K562 (cell line): ENCODE data around the gene MAP1A. TPM values are rescaled to one million over a fixed set of nuclear protein-coding genes. Genes with fewer than 3 reads are reported as not detected.

ENCODE experiments used
- BCOR ChIP-seq: fragments of 450-650 bp; IDR thresholded peaks from 2 replicates; pipeline ENCODE4 v1.6.1; 2016
- HDAC1 ChIP-seq, 2 experiments: fragments of 450-650 bp; IDR thresholded peaks; 2 replicates each; pipeline ENCODE4 v1.6.1; 2016 to 2017; ENCODE audit warnings: inconsistent platforms in 1 of 2, mild to moderate bottlenecking in 1 of 2, moderate library complexity in 1 of 2
- HDAC2 ChIP-seq: fragments of 450-650 bp; IDR thresholded peaks from 2 replicates; pipeline ENCODE4 v1.6.1; 2016; ENCODE audit warnings: mild to moderate bottlenecking
- HLTF ChIP-seq: fragments of 450-650 bp; IDR thresholded peaks from 2 replicates; pipeline ENCODE4 v1.6.1; 2016
- MTA1 ChIP-seq: fragments of 450-650 bp; IDR thresholded peaks from 2 replicates; pipeline ENCODE4 v1.6.1; 2017; ENCODE audit warnings: borderline replicate concordance
- NBN ChIP-seq: fragments of 450-650 bp; IDR thresholded peaks from 2 replicates; pipeline ENCODE4 v1.6.1; 2016; ENCODE audit warnings: low read depth, mild to moderate bottlenecking
- PKNOX1 ChIP-seq: fragments of 450-650 bp; IDR thresholded peaks from 2 replicates; pipeline ENCODE4 v1.6.1; 2016
- PRDM10 ChIP-seq: fragments of 450-650 bp; IDR thresholded peaks from 2 replicates; pipeline ENCODE4 v1.6.1; 2018; ENCODE audit not compliant: partially characterized antibody
- SMARCE1 ChIP-seq: fragments of 450-650 bp; IDR thresholded peaks from 2 replicates; pipeline ENCODE4 v1.7.1; 2016; ENCODE audit warnings: mild to moderate bottlenecking
- ZBTB40 ChIP-seq, 2 experiments: fragments of 450-650 bp in 1 of 2; sonication (generic) in 1 of 2; formaldehyde crosslinking in 1 of 2; IDR thresholded peaks; 2 replicates each; pipeline versions ENCODE4 v1.7.1 to v1.9.0; 2016 to 2022; ENCODE audit warnings: inconsistent platforms in 1 of 2, mild to moderate bottlenecking in 1 of 2, missing genetic modification reagents in 1 of 2
- ZNF589 ChIP-seq: fragments of 200-800 bp; sonication (Bioruptor generic); IDR thresholded peaks from 2 replicates; pipeline ENCODE4 v1.6.1; 2016; ENCODE audit warnings: low read depth, missing genetic modification characterization, missing compliant biosample characterization
- ZNF740 ChIP-seq, 3 experiments: fragments of 200-800 bp in 1 of 3; sonication (Bioruptor generic) in 1 of 3; sonication (generic) in 1 of 3; formaldehyde crosslinking in 1 of 3; IDR thresholded peaks; 2 replicates each; pipeline versions ENCODE4 v1.6.1 to v1.8.0; 2016 to 2022; ENCODE audit warnings: mild to moderate bottlenecking in 2 of 3, missing compliant biosample characterization in 2 of 3, missing genetic modification characterization in 2 of 3, missing genetic modification reagents in 1 of 3
- polyA plus RNA-seq, 8 experiments: library from polyadenylated mRNA; depleted of rRNA in 4 of 8; stranded (reverse) in 5 of 8; unstranded in 3 of 8; fragments of >200 nt; fragmentation: Nextera tagmentation in 2 of 8; fragmentation: Illumina TruSeq in 1 of 8; extraction: Ambion mirVana in 2 of 8; extraction: Trizol in 1 of 8; gene quantifications; 2 replicates each; pipeline versions ENCODE4 v1.2.1 to v1.2.3, GENCODE V29; 2011 to 2014; ENCODE audit warnings: inconsistent platforms in 1 of 8, missing spikeins in 1 of 8
- total RNA-seq, 7 experiments: library from RNA; depleted of rRNA in 6 of 7; stranded (reverse); fragments of >200 nt in 6 of 7; fragmentation: Illumina TruSeq in 2 of 7; extraction: Trizol in 2 of 7; gene quantifications; 2 replicates each; pipeline versions ENCODE4 v1.2.1 to v1.2.3, GENCODE V29; 2011 to 2021; ENCODE audit warnings: low replicate concordance in 1 of 7

The MAP1A gene
- total and polyA plus RNA-seq, 9 of the 15 experiments (the other 6 are each of a cell fraction or from before 2014, with no cell fraction given) = 2.0 to 20.3 (median 7.3) TPM

- TF ChIP-seq PRDM10 (peak; percentile 44), HDAC2 (peak; percentile 15; the same call in 1 of the 2 replicates), ZBTB40 (IDR thresholded peaks at IDR 0.05) (peak; percentile 57), ZBTB40 (CRISPR knock-in tag; IDR thresholded peaks at IDR 0.05) (no peak), PKNOX1 (peak; percentile 4; the same call in 1 of the 2 replicates), SMARCE1 (peak; percentile 26; the same call in 1 of the 2 replicates), HLTF (peak; percentile 78; the same call in 1 of the 2 replicates), NBN (peak; percentile 27), ZNF740 (CRISPR knock-in tag; IDR thresholded peaks at IDR 0.05) (no peak), ZNF740 (tag; IDR thresholded peaks at IDR 0.05) (0 out of 4 replicates have a peak, but pooled peaks of 1 of the 2 experiments have one; percentile 24), MTA1 (peak; percentile 38; the same call in 1 of the 2 replicates), ZNF589 (CRISPR knock-in tag) (0 out of 2 replicates have a peak, but pooled peaks have one; percentile 31), BCOR (0 out of 2 replicates have a peak, but pooled peaks have one; percentile 28), HDAC1 (IDR thresholded peaks at IDR 0.05) (peak in 1 of 2 experiments; percentile 51; a peak in 1 of 4 replicates)
Measured at GRCh38 chr15:43509660-43510199, 7.7 kb upstream of the MAP1A start (continued).
